GM18907 (cell line): Measurements from ENCODE around the gene HIP1.
A peak's percentile ranks its signal among the peaks of the same experiment; 100 is the strongest.
"Not testable (repeated sequence)": the region's sequence is repeated elsewhere in the genome, so short reads cannot be mapped to it uniquely, and the experiment has no call there.

Experiments
- ATAC-seq: cut with Tn5 transposase; IDR thresholded peaks from one replicate; pipeline ENCODE4 v1.9.1; 2021; ENCODE audit warnings: mild to moderate bottlenecking, moderate library complexity; ENCODE audit not compliant: unreplicated experiment

Gene HIP1

DNA sequence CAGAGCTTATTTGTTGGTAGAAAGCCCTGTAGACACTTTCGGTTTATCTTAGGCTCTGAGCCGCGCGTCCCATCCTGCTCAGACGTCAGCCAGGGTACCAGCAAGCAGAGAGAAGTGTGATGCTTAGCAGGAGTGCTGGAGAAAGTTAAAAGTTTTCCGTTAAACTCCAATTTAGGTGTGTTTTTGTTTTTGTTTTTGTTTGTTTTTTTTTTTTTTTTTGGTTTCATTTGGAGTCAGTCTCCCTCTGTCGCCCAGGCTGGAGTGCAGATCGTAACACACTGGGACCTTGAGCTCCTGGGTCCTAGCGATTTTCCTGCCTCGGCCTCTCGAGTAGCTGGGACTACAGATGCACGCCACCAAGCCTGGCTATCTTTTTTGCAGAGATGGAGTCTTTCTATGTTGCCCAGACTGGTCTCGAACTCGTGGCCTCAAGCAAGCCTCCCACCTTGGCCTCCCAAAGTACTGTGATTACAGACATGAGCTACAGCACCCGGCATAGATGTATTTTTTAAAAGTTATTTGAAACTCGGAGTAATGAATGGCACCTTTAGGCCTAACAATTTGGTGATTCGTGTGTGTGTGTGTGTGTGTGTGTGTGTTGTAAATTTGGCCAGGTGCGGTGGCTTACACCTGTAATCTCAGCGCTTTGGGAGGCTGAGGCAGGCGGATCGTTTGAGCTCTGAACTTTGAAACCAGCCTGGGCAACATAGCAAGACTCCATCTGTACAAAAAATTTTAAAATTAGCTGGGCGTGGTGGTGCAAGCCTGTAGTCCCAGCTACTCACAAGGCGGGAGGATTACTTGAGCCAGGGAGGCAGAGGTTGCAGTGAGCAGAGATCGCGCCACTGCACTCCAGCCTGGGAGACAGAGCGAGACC is 1.3 kb upstream of the HIP1 start:
- ATAC-seq = no peak

DNA sequence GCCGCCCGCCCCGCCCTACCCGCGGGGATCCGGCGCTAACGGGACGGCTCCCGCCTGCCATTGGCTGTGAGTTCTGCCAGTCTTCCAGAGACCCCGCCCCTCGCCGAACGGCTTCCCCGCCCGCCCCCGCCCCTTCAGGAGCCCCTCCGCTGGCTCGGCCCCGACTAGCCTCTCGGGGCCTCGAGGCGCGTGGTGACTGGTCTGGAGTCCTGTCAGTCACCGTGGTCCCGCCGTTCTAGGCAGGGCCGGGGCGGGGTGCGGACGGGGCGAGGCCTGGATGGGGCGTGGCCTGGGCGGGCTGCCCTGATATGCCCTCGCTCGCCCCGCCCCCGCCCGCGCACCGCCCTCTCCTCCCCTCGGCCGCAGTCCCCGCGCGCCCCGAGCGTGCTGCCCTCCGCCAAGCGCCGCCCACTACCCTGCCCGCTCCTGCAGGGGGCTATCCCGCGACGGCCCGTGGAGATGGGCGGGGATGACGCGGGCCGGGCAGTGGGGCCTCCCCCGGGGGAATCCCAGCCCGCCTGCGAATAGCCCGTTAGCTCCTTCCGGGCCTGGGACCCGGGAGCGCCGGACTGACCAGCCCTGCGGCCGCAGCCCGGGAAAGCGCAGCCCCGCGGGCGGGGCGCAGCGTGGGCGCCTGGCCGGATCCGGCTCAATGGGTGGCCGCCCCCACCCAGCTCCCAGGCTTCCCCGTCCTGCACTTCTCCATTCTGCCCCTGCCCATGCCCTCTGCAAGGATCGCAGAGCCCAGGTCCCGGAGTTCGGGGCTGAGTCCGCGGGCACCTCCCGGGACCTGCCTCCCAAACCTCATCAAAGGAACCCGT is 444 bp upstream of the HIP1 start:
- ATAC-seq = peak; percentile 93

DNA sequence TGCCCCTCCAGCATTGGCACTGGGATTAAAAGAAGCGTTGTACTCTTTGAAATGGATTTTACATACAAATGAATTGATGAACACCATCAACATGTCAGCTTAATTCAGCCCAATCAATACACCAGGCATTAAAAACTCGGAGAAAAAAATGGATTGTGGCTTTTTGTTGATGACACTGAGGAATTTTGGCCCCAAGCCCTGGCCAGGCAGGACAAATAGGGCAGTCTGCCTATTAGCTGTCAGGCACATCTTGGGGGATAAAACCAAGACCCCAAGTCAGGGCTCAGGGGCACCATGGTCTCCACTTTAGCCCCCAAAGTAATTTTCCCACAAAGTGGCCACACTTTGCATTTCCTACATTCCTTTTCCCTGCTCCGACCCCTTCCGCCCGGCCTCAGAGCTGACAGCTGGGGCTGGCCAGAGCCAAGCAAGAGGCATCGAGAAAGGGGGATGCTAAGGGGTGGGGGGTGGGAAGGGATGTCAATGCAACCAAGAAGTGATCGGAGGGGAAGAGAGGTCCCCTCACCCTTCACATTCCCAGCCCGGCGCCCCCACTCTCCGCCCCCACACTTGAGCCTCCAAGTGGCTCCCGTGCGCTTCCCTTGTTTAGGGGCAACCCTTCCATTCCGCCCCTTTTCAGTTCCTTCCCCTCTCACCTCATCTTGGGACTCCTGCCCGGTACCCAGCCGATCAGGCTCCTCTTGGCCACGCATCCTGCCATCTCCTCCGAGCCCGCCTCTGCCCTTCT is 711 bp downstream of the HIP1 start:
- ATAC-seq = no peak

DNA sequence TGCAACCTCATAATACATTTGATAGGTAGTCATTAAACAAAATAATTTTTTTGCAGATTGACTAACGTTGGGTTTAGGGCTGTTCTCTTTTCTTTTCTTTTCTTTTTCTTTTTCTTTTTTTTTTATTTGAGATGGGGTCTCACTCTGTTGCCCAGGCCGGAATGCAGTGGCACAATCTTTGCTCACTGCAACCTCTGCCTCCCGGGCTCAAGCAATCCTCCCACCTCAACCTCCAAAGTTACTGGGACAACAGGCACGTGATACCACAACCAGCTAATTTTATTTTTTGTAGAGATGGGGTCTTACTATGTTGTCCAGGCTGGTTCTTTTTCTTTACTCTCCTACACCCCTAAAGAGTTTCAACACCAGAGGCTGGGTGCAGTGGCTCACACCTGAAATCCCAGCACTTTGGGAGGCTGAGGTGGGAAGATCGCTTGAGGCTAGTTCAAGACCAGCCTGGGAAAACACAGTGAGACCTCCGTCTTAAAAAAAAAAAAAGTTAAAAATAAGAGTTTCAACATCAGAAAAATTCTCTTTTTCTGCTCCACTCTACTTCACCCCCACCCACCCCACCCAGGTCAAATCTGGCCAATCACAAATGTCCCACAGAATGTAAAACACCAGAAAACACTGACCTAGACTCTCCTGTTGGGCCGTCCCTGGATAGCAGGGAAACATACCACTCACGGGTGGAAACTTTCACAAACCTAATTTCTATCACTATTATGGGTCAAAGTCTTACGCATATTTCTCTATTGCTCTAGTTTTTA is 3.0 kb downstream of the HIP1 start:
- no peak for ATAC-seq

DNA sequence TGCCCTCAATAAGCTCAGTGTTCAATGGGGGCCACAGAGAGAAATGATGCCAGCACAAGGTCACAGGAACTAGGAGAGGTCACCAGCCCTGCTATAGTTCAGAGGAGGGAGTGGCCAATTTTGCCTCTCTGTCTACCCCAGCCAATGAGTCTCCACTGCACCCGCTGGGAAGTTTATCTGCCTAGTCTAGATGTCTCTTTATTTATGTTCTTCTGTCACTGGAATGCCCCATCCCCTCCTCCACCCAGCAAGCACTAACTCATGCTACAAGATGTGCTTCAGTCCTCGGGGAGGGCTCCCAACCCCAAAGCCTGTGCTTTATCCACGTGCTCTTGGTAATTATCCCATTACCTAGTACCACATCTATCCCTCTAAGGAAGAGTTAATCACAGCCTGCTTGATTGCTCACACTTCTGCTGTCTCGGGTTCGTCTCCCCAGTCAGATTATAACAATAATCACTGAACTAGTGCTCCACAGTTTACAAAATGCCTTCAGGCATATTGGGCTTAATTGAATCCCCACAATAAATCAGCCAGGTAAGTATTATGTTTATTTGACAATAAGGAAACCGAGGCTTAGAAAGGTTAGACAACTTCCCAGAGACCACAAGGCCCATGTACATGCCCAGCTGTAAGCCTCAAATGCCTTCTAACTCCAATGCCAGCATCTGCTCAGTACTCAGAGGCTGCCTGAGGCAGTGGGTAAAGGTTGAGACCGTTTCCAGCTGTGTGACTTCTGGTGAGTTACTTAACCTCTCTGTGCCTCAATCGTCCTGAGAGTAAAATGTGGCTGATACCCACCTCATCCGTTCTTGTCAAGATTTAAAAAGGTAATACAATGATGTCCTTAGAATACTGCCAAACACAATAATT is 3.9 kb downstream of the HIP1 start:
- ATAC-seq = no peak

DNA sequence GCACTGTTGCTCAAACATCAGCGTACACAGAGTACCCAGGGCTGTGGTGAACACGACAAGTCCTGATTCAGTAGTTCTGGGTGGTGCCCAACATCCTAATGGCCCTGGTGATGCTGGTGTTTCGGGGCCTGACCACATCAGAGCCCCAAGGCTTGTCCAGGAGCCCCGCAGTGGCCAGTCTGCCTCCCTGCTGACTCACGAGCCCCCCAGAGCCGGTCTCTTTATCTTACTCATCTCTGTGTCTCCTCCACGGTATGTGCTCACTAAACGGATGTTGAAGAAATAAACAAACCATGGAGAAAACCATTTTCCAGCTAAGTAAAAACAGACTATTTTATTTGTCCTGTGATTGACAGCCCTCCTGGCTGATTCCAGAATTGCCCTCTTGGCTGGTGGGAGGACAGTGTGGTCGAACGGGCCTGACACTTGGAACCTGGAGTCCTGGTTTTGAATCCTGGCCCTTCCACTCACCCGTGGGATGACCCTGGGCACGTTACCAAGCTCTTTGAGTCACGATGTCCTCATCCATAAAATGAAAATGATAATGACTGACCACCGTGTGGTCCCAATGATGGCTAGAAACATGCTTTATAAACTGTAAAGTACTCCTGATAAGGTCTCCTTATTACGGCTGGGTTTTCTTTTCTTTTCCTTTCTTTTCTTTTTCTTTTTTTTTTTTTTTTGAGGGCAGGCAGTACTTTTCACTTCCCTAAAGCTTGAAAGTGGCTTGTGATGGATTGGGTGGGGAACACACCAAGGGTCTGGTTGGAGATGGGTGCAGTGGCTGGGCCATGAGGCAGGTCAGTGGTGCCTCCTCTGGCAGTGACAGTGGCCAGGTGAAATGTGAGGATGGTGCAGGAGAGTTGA is 5.7 kb downstream of the HIP1 start:
- no peak for ATAC-seq

DNA sequence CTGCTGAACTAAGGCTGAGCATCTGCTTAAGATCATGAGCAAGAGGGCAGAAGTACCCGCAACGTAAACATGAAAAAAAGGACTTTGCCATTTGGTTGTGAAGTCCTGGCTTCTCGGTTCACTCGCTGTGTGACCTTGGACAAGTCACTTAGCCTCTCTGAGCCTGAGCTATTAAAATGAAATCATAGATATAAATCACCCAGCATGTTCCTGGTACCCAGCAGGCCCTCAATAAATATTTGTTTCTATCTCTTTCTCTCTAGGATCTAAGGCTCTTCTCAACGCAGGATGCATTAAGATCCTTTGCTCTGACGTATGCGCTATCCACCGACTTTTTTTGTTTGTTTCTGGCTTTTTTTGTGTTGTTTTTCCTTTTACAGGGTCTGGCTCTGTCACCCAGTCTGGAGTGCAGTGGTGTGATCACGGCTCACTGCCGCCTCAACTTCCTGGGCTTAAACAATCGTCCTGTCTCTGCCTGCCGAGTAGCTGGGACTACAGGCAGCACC is 6.7 kb downstream of the HIP1 start:
- no peak for ATAC-seq

DNA sequence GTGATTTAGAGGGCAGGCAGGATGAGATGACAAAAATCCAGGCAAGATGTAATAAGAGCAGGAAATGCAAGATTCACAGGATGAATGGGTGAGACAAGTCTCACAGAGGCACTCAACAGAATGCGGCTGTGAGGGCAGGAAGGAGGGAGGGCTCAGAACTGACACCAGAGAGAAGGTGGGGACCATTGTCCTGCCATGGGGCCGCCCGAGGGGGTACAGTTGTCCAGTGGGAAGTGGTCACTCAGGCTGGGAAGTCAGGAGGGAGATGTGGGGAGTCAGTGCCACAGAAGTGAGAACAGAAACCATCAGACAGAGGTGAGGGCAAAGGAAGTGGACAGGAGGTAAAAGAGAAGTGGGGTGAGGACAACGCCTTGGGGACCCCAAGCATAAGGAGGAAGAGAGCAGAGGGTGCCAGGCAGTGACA is 8.9 kb downstream of the HIP1 start:
- ATAC-seq = no peak

DNA sequence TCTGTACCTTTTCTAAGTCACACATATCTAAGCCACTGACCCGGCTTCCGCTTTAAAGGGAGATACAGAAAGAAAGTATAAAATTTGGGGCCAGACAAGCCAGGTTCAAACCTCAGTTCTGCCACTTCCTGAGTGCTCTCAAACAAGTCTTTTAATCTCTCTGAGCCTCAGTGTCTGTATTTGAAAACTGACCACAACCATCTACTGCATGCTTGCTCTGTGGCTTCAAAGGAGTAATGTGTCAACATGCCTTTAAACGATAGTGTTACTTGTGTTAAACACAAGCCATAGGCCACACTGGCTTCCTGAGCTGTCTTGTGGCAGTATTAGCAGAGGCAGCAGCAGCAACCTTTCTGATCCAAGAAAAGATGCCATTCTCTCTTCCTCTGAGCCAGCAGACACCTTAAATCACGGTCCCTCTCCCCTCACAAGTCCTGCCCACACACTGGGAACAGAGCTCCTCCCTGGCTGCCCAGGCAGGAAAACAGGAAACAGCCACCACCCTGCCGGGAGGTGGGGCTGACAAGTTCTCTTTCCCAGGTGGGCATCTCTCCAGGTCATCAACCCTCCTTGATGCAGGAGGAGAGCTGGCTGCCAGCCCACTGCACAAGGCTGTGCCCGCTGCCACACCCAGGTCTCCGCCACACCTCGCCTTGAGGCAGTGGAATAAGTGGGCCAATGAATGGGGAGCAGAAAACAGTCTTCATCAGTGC is 10.7 kb downstream of the HIP1 start:
- ATAC-seq = no peak

DNA sequence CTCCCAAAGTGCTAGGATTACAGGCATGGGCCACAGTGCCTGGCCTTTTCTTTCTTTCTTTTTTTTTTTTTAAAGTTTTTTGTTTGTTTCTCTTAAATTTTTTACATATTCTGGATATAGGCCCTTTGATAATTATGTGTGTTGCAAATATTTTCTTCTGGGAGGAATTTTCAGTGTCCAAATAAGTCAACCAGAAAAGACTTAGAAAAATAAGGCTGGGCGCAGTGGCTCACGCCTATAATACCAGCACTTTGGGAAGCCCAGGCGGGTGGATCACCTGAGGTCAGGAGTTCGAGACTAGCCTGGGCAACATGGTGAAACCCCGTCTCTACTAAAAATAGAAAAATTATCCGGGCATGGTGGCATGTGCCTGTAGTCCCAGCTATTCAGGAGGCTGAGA is 11.4 kb downstream of the HIP1 start:
- ATAC-seq = not testable (repeated sequence)

DNA sequence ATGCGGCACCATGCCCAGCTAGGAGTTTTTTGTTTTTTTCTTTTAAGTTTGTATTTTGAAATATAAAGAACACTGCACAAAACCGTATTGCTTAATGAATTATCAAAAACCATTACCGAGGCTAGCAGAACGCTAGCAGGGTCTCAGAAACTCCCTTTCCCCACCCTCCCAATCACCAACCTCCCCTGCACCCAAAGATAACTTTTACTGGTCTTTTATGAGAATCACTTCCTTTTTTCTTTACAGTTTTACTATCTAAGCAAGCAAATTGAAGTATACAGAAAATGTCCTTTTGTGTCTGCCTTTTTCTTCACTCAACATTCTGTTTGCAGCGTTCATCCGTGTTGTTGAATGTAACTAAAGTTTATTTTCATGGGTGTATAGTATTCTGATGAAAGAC is 13.4 kb downstream of the HIP1 start:
- ATAC-seq = no peak

DNA sequence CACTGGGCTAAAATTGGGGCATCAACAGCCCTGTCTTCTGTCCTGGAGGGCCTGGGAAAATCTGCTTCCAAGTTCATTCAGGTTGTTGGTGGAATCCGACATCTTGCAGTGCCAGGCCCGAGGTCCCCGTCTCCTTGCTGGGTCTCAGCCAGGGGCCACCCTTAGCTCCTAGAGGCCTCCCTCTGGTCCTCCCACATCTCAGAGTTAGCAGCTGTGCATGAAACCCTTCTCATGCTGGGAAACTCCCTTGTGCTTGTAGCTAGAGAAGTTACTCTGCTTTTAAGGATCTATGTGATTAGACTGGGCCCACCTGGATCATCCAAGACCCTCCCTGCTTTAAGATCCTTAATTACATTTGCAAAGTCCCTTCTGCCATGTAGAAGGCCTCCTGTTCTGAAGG is 15.3 kb downstream of the HIP1 start:
- ATAC-seq = no peak

DNA sequence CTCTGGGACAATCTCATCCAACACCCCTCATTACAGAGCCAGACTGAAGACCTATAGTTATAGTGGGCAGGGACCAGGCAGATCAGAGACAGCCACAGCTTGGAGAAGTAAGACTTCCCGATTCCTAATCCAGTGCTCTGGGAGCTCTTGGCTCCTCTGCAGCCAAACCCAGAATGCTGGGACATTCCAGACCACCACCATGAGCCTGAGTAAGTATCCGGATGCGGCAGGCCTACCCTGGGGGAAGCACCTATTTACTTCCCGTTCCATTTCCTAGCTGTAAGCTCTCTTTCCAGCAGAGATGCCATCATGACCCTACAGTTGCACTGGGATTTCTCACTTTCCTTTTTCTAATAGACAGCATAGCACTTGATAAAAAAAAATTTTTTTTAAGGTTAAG is 16.4 kb downstream of the HIP1 start:
- no peak for ATAC-seq

DNA sequence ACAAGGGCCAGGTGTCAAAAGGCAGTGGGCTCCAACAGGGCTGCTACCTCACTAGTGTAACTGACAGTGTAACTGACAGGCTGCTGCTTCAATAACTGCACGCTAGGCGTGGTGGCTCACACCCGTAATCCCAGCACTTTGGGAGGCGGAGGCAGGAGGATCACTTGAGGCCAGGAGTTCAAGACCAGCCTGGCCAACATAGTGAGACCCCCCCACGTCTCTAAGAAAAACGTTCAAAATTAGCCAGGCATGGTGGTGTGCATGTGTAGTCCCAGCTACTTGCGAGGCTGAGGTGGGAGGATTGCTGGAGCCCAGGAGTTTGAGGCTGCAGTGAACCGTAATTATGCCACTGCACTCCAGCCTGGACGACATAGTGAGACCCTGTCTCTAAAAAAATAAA is 16.8 kb downstream of the HIP1 start:
- not testable (repeated sequence) for ATAC-seq

DNA sequence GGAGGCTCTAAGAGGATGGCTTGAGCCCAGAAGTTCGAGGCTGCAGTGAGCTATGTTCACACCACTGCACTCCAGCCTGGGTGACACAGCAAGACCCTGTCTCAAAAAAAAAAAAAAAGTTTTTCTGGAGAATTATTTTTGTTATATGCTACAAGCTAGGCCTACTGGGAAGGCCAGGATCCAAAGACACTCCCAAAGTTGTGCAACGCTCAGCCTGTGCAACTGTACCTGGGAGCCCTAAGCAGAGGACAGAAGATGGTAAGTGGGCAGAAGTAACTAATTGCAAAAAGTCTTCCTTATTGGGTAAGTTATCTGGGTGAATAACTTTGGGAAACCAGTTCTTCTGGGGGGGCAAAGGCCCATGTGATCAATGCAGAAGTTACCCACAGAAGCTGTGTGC is 17.3 kb downstream of the HIP1 start:
- no peak for ATAC-seq

DNA sequence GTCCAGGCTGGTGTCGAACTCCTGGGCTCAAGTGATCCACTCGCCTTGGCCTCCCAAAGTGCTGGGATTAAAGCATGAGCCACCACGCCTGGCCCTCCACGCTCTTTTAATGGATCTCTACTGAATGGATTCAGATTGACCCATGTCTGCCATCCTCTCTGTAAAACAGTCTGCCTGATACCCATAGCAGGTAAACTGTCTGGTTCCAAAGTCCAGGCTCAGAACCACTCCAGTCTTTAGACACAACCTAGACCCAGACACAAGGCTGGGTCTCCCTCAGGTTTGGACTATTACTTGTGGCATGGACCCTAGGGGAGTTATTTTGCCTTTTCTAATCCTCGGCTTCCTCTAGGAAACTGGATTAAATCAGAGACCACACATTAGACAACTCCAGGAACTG is 19.1 kb downstream of the HIP1 start:
- ATAC-seq = no peak

DNA sequence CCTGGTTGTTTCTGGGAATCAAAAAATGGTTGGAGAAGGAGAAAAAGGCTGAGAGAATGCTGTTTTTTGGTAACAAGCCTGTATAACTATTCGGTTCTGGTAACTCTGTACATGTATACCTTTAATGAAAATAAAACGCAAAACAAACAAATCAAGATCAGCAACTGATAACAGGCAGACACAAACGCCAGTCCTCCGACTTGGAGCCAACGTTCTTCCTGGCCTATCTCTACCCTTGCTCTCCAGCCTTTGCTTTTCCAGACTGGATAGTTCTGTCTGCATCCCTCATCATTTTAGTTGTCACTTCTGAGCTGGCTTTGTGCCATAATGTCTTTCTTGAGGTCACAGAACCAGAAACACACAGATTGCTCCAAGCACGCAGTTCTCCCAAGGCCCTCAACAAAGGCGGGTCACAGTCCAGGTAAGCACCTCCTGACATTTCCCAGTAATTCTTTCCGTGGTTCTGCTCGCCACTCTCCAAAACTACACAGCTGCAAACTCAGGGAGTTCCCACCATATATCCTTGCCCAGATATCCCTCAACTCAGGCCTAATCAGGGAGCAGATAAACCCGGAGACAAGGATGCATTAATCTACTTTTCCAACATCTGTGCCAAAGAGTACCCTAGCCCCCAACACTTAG is 20.2 kb downstream of the HIP1 start:
- ATAC-seq = no peak
